GM21786 (cell line): ENCODE measurements around the gene SARM1.
"Not testable (repeated sequence)": the region's sequence is repeated elsewhere in the genome, so short reads cannot be mapped to it uniquely, and the experiment has no call there.

ENCODE experiments used
- ATAC-seq: cut with Tn5 transposase; IDR thresholded peaks from one replicate; pipeline ENCODE4 v1.9.1; 2021; ENCODE audit not compliant: unreplicated experiment

Gene SARM1

GRCh38 chr17:28415886-28416285 lies 44.4 kb downstream of the SARM1 start:
- no peak for ATAC-seq

GRCh38 chr17:28416703-28417311 lies 45.3 kb downstream of the SARM1 start:
- ATAC-seq = no peak

GRCh38 chr17:28421787-28422305 lies 50.4 kb downstream of the SARM1 start:
- ATAC-seq = no peak

- ATAC-seq = no peak
These were observed 53.7 kb downstream of the SARM1 start for GRCh38 chr17:28425206-28425605.

GRCh38 chr17:28426081-28426519 lies 54.6 kb downstream of the SARM1 start:
- no peak for ATAC-seq

GRCh38 chr17:28427371-28427770 lies 55.9 kb downstream of the SARM1 start:
- ATAC-seq = no peak

- ATAC-seq = not testable (repeated sequence)
These were observed 56.5 kb downstream of the SARM1 start for GRCh38 chr17:28427982-28428381.

GRCh38 chr17:28433721-28434120 lies 62.2 kb downstream of the SARM1 start:
- ATAC-seq = no peak

GRCh38 chr17:28434326-28434725 lies 62.8 kb downstream of the SARM1 start:
- not testable (repeated sequence) for ATAC-seq

- ATAC-seq = no peak
These were observed 72.6 kb downstream of the SARM1 start for GRCh38 chr17:28443901-28444638.

- no peak for ATAC-seq
These were observed 75.4 kb downstream of the SARM1 start for GRCh38 chr17:28446716-28447395.

GRCh38 chr17:28447396-28447760 lies 75.9 kb downstream of the SARM1 start:
- ATAC-seq = no peak

- ATAC-seq = no peak
These were observed 78.4 kb downstream of the SARM1 start for GRCh38 chr17:28449859-28450258.
